KOPT-K1 (cell line): Measurements from ENCODE around the gene RNF207.

ENCODE experiments used
- H3K27ac ChIP-seq: fragments of 200-600 bp; sonication (generic); 2 replicates; pipeline ENCODE4 v1.5.1; 2016; ENCODE audit warnings: antibody characterized with exemption, mild to moderate bottlenecking, low read depth, low read length; ENCODE audit not compliant: poor library complexity, severe bottlenecking
- H3K36me3 ChIP-seq: fragments of 200-600 bp; sonication (generic); 2 replicates; pipeline ENCODE4 v1.5.1; 2017; ENCODE audit warnings: antibody characterized with exemption, mild to moderate bottlenecking, low read length, moderate library complexity; ENCODE audit not compliant: insufficient read depth
- H3K9me3 ChIP-seq: fragments of 200-600 bp; sonication (generic); 2 replicates; pipeline ENCODE4 v1.5.1; 2017; ENCODE audit warnings: antibody characterized with exemption, low read length, mild to moderate bottlenecking; ENCODE audit not compliant: insufficient read depth, poor library complexity, severe bottlenecking

The RNF207 gene

GRCh38 chr1:6269720-6270400 lies 63.9 kb downstream of the RNF207 start:
- Histone ChIP-seq H3K27ac (no peak overlapping the region), H3K36me3 (peaks cover 27% of the 10 kb centered on the region; the same call in 1 of the 2 replicates), H3K9me3 (no peaks in the 10 kb centered on the region)

- Histone ChIP-seq H3K9me3 (no peaks in the 10 kb centered on the region), H3K27ac (no peak overlapping the region), H3K36me3 (peaks cover 27% of the 10 kb centered on the region; the same call in 1 of the 2 replicates)
Measured at GRCh38 chr1:6270401-6270800, 64.5 kb downstream of the RNF207 start.
